SK-N-SH (cell line): ENCODE results near the gene ANKRD16.

Experiments used
- NRF1 ChIP-seq: IDR thresholded peaks from 2 replicates; pipeline ENCODE4 v1.6.1; 2012; ENCODE audit warnings: low read depth, mild to moderate bottlenecking, low read length
- RXRA ChIP-seq: IDR thresholded peaks from 2 replicates; pipeline ENCODE4 v1.4.0; 2012; ENCODE audit warnings: low read depth, mild to moderate bottlenecking, borderline replicate concordance
- SIN3A ChIP-seq: IDR thresholded peaks from 2 replicates; pipeline ENCODE4 v1.6.1; 2012; ENCODE audit warnings: low read depth, mild to moderate bottlenecking, low read length, moderate library complexity, borderline replicate concordance
- TEAD4 ChIP-seq: IDR thresholded peaks from 2 replicates; pipeline ENCODE4 v1.4.0; 2012; ENCODE audit warnings: mild to moderate bottlenecking, borderline replicate concordance; ENCODE audit not compliant: insufficient read depth
- TF ChIP-seq, protein P1 (sequence below): fragments of 200-600 bp; sonication (generic); IDR thresholded peaks from 2 replicates; pipeline ENCODE4 v1.6.1; 2017; ENCODE audit warnings: antibody characterized with exemption, mild to moderate bottlenecking, moderate library complexity

DNA sequence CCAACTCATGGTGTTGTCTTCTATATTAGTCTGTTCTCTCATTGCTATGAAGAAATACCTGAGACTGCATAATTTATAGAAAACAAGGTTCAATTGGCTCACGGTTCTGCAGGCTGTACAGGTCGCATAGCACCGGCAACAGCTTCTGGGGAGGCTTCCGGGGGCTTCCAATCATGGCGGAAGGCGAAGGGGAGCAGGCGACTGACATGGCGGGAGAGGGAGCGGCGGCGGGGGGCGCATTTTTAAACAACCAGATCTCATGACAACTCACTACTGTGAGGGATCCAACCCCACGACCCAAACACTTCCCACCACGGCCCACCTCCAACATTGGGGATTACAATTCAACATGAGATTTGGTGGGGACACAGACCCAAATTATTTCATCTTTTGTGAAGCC lies 47.7 kb downstream of the ANKRD16 start:
- TF ChIP-seq TEAD4 = no peak
- TF ChIP-seq, protein P1, sequence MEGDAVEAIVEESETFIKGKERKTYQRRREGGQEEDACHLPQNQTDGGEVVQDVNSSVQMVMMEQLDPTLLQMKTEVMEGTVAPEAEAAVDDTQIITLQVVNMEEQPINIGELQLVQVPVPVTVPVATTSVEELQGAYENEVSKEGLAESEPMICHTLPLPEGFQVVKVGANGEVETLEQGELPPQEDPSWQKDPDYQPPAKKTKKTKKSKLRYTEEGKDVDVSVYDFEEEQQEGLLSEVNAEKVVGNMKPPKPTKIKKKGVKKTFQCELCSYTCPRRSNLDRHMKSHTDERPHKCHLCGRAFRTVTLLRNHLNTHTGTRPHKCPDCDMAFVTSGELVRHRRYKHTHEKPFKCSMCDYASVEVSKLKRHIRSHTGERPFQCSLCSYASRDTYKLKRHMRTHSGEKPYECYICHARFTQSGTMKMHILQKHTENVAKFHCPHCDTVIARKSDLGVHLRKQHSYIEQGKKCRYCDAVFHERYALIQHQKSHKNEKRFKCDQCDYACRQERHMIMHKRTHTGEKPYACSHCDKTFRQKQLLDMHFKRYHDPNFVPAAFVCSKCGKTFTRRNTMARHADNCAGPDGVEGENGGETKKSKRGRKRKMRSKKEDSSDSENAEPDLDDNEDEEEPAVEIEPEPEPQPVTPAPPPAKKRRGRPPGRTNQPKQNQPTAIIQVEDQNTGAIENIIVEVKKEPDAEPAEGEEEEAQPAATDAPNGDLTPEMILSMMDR = no peak
- TF ChIP-seq NRF1 = no peak
- TF ChIP-seq RXRA = no peak
- no peak for TF ChIP-seq SIN3A
